ENCODE measurements around the gene RPS6KC1. TPM values are rescaled to one million over a fixed set of nuclear protein-coding genes. Genes with fewer than 3 reads are reported as not detected.

Gene RPS6KC1
- total RNA-seq, 1 experiment from 2014 or later, result 16.4 TPM

DNA sequence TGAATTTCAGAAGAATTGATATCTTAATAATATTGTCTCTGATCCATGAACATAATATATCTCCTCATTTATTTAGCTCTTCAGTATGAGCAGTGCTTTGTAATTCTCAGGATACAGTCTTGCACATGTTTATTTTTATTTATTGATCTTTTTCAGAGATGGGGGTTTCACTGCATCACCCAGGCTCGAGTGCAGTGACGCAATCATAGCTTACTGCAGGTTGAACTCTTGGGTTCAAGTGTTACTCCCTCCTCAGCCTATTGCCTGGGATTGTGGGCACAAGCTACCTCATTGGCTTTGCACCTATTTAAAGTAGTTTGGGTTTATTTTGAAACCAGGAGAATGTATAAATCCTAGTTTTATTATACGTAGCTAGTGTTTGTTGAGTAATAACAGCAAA is 4.7 kb downstream of the RPS6KC1 start:
- H4K20me1 ChIP-seq (ENCODE audit: insufficient read depth), result no peaks in the 10 kb centered on the region; the same call in 1 of the 2 replicates
- POLR2A ChIA-PET (ENCODE audit: unreplicated experiment), result no interaction called here
- H3F3A ChIP-seq (ENCODE audit: insufficient read depth, low read depth), result peaks cover 8% of the 10 kb centered on the region; the same call in 1 of the 2 replicates
- no peak for DNase-seq
- no peaks in the 10 kb centered on the region for H3K9me3 ChIP-seq (ENCODE audit: insufficient read depth, low read depth)
- BruUV-seq (replicated peaks), result no TSS peak
- no peak overlapping the region for H3K4me3 ChIP-seq
- H3K36me3 ChIP-seq (ENCODE audit: low read depth), result no peaks in the 10 kb centered on the region
- no peak overlapping the region for H2AFZ ChIP-seq
- peaks cover 11% of the 10 kb centered on the region for H3K4me1 ChIP-seq (replicated peaks; ENCODE audit: insufficient read depth)
- TF ChIP-seq, protein P1, sequence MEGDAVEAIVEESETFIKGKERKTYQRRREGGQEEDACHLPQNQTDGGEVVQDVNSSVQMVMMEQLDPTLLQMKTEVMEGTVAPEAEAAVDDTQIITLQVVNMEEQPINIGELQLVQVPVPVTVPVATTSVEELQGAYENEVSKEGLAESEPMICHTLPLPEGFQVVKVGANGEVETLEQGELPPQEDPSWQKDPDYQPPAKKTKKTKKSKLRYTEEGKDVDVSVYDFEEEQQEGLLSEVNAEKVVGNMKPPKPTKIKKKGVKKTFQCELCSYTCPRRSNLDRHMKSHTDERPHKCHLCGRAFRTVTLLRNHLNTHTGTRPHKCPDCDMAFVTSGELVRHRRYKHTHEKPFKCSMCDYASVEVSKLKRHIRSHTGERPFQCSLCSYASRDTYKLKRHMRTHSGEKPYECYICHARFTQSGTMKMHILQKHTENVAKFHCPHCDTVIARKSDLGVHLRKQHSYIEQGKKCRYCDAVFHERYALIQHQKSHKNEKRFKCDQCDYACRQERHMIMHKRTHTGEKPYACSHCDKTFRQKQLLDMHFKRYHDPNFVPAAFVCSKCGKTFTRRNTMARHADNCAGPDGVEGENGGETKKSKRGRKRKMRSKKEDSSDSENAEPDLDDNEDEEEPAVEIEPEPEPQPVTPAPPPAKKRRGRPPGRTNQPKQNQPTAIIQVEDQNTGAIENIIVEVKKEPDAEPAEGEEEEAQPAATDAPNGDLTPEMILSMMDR (conservative IDR thresholded peaks at IDR 0.05), result no peak
- TF ChIP-seq EZH2 (IDR thresholded peaks at IDR 0.05; ENCODE audit: low read depth), result no peak
- peaks cover 67% of the 10 kb centered on the region for H3K79me2 ChIP-seq (ENCODE audit: low read depth)
- intact Hi-C loops (cut with micrococcal nuclease; ENCODE audit: unreplicated experiment), result no loop called here
- no peak overlapping the region for H3K27ac ChIP-seq
- H3K27me3 ChIP-seq (ENCODE audit: insufficient read depth, low read depth), result no peaks in the 10 kb centered on the region
- no peaks in the 10 kb centered on the region for H3K9me2 ChIP-seq (ENCODE audit: insufficient read depth)
- H3K4me2 ChIP-seq, result no peak overlapping the region
- CTCF ChIA-PET, result no interaction called here

DNA sequence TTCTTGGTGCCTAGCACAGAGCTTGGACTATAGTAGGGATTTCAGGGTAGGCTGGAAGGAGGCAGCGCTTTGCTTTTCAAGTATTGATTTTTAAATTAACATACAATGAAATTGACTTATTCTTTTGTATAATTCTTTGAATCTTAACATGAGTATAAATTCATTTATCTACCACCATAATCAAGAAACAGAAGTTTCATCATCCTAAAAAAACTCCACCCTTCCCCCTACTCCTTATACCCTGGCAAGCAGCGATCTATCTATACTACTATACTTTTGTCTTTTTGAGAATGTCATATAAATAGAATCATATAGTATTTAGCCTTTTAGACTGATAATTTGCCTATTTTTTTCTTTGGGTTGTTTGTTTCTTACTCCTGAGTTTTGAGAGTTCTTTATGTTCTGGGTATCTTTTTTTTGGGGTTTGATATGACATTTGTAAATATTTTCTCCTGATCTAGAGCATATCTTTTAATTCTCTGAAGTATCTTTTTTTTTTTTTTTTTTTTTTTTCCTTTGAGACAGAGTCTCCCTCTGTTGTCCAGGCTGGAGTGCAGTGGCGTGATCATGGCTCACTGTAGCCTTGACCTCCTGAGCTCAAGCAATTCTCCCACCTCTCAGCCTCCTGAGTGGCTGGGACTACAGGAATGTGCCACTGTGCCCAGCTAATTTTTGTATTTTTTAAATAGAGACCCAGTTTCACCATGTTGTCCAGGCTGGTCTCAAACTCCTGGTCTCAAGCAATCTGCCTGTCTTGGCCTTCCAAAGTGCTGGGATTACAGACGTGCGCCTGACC is 6.4 kb downstream of the RPS6KC1 start:
- Histone ChIP-seq H3K4me2 (no peak overlapping the region), H3K36me3 (ENCODE audit: low read depth) (no peaks in the 10 kb centered on the region), H3K27ac (no peak overlapping the region), H3F3A (ENCODE audit: insufficient read depth, low read depth) (no peaks in the 10 kb centered on the region), H3K4me1 (replicated peaks; ENCODE audit: insufficient read depth) (peaks cover 3% of the 10 kb centered on the region), H2AFZ (no peak overlapping the region), H3K9me2 (ENCODE audit: insufficient read depth) (no peaks in the 10 kb centered on the region), H3K9me3 (ENCODE audit: insufficient read depth, low read depth) (no peaks in the 10 kb centered on the region), H3K4me3 (no peak overlapping the region), H3K27me3 (ENCODE audit: insufficient read depth, low read depth) (no peaks in the 10 kb centered on the region), H4K20me1 (ENCODE audit: insufficient read depth) (no peaks in the 10 kb centered on the region; the same call in 1 of the 2 replicates), H3K79me2 (ENCODE audit: low read depth) (peaks cover 60% of the 10 kb centered on the region)
- no peak for DNase-seq
- intact Hi-C loops (cut with micrococcal nuclease; ENCODE audit: unreplicated experiment), result no loop called here
- no TSS peak for BruUV-seq (replicated peaks)
- CTCF ChIA-PET, result no interaction called here
- no peak for TF ChIP-seq EZH2 (IDR thresholded peaks at IDR 0.05; ENCODE audit: low read depth)
- TF ChIP-seq, protein P1 (conservative IDR thresholded peaks at IDR 0.05), result no peak
- POLR2A ChIA-PET (ENCODE audit: unreplicated experiment), result no interaction called here

DNA sequence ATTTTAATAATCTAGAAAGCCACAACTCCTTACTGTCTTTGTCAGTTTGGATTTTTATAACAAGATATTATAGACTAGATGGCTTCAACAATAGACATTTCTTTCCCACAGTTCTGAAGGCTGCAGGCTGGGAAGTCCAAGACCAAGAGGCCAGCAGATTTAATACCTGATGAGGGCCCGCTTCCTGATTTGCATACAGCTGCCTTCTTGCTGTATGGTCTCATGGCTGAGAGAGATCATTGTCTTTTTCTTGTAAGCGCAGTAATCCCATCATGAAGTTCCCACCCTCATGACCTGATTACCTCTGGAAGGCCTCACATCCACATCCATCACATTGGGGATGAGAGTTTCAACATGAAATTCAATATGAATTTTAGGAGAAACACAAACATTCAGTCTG is 9.8 kb downstream of the RPS6KC1 start:
- no peaks in the 10 kb centered on the region for H3F3A ChIP-seq (ENCODE audit: insufficient read depth, low read depth)
- H4K20me1 ChIP-seq (ENCODE audit: insufficient read depth), result no peaks in the 10 kb centered on the region; the same call in 1 of the 2 replicates
- no peak overlapping the region for H3K4me2 ChIP-seq
- no peaks in the 10 kb centered on the region for H3K9me2 ChIP-seq (ENCODE audit: insufficient read depth)
- no TSS peak for BruUV-seq (replicated peaks)
- no peaks in the 10 kb centered on the region for H3K36me3 ChIP-seq (ENCODE audit: low read depth)
- H3K27me3 ChIP-seq (ENCODE audit: insufficient read depth, low read depth), result no peaks in the 10 kb centered on the region
- no peak overlapping the region for H2AFZ ChIP-seq
- no peak for TF ChIP-seq EZH2 (IDR thresholded peaks at IDR 0.05; ENCODE audit: low read depth)
- ChIA-PET CTCF (no interaction called here), POLR2A (ENCODE audit: unreplicated experiment) (no interaction called here)
- no peak overlapping the region for H3K27ac ChIP-seq
- no peak overlapping the region for H3K4me3 ChIP-seq
- H3K79me2 ChIP-seq (ENCODE audit: low read depth), result peaks cover 42% of the 10 kb centered on the region
- intact Hi-C loops (cut with micrococcal nuclease; ENCODE audit: unreplicated experiment), result no loop called here
- no peak for DNase-seq
- H3K4me1 ChIP-seq (replicated peaks; ENCODE audit: insufficient read depth), result no peaks in the 10 kb centered on the region
- H3K9me3 ChIP-seq (ENCODE audit: insufficient read depth, low read depth), result no peaks in the 10 kb centered on the region

Data from PC-9 (cell line).